Naive thymus-derived CD4-positive, alpha-beta T cell (primary cell): ENCODE results near the gene PMF1. TPM values are rescaled to one million over a fixed set of nuclear protein-coding genes. Genes with fewer than 3 reads are reported as not detected.

Experiments used
- ATAC-seq: fragments of 150-1000 bp; cut with Tn5 transposase; 2 replicates; pipeline ENCODE4 v1.10.0; 2021; ENCODE audit warnings: mild to moderate bottlenecking, moderate library complexity
- CTCF ChIA-PET: fragments of 350-600 bp; sonication (Branson Sonifier 250); formaldehyde crosslinking; loops from one replicate; lab custom pipeline; 2021; ENCODE audit warnings: antibody characterized with exemption; lab: Charles Lee
- POLR2A ChIA-PET: fragments of 350-600 bp; sonication (Branson Sonifier 250); formaldehyde crosslinking; loops from one replicate; lab custom pipeline; 2021; ENCODE audit warnings: antibody characterized with exemption, inconsistent platforms; lab: Charles Lee
- DNase-seq, 9 donors: peaks; one replicate each; pipeline versions ENCODE4 v3.0.0 to v3.0.0-alpha.2; 2020 to 2022; ENCODE audit warnings: mixed read lengths in 1 of 9
- H3K27ac ChIP-seq: one replicate; pipeline ENCODE4 v1.7.0; 2013; ENCODE audit warnings: mild to moderate bottlenecking, low read depth, low read length, moderate library complexity
- H3K27me3 ChIP-seq, 2 donors: one replicate each; pipeline ENCODE4 v1.7.0; 2013; ENCODE audit warnings: low read length in 2 of 2, mild to moderate bottlenecking in 2 of 2, moderate library complexity in 2 of 2; ENCODE audit not compliant: control insufficient read depth in 2 of 2, insufficient read depth in 2 of 2
- H3K36me3 ChIP-seq, 3 experiments: 1 replicate in 2 of 3; 2 replicates in 1 of 3; pipeline ENCODE4 v1.7.0; 2013; ENCODE audit warnings: low read length in 3 of 3, mild to moderate bottlenecking in 3 of 3, moderate library complexity in 1 of 3; ENCODE audit not compliant: insufficient read depth in 3 of 3, control insufficient read depth in 2 of 3
- H3K4me1 ChIP-seq, 2 donors: one replicate each; pipeline ENCODE4 v1.7.0; 2013; ENCODE audit warnings: low read length in 2 of 2, mild to moderate bottlenecking in 2 of 2, moderate library complexity in 1 of 2; ENCODE audit not compliant: control insufficient read depth in 2 of 2, insufficient read depth in 2 of 2
- H3K4me3 ChIP-seq: 2 replicates; pipeline ENCODE4 v1.7.0; 2013; ENCODE audit warnings: mild to moderate bottlenecking, low read length
- H3K9me3 ChIP-seq, 3 experiments: 1 replicate in 2 of 3; 2 replicates in 1 of 3; pipeline ENCODE4 v1.7.0; 2013; ENCODE audit warnings: low read length in 3 of 3; ENCODE audit not compliant: control insufficient read depth in 2 of 3
- H3K27ac Mint-ChIP-seq, 9 donors: one replicate each; pipeline ENCODE4 v1.8.0; 2020 to 2022; ENCODE audit warnings: mixed read lengths in 9 of 9, mild to moderate bottlenecking in 8 of 9, moderate library complexity in 5 of 9, inconsistent platforms in 2 of 9
- H3K27me3 Mint-ChIP-seq, 5 donors: one replicate each; pipeline ENCODE4 v1.8.0; 2021 to 2022; ENCODE audit warnings: mixed read lengths in 5 of 5, mild to moderate bottlenecking in 1 of 5
- H3K36me3 Mint-ChIP-seq, 5 donors: one replicate each; pipeline ENCODE4 v1.8.0; 2020 to 2022; ENCODE audit warnings: mixed read lengths in 5 of 5, mild to moderate bottlenecking in 3 of 5, inconsistent platforms in 1 of 5
- H3K4me1 Mint-ChIP-seq, 7 donors: one replicate each; pipeline ENCODE4 v1.8.0; 2020 to 2022; ENCODE audit warnings: mixed read lengths in 7 of 7, mild to moderate bottlenecking in 3 of 7, inconsistent platforms in 1 of 7
- H3K4me3 Mint-ChIP-seq, 10 donors: one replicate each; pipeline ENCODE4 v1.8.0; 2020 to 2022; ENCODE audit warnings: mild to moderate bottlenecking in 10 of 10, mixed read lengths in 10 of 10, moderate library complexity in 6 of 10, inconsistent platforms in 2 of 10
- H3K9me3 Mint-ChIP-seq, 11 donors: one replicate each; pipeline ENCODE4 v1.8.0; 2020 to 2022; ENCODE audit warnings: mixed read lengths in 11 of 11, mild to moderate bottlenecking in 4 of 11, inconsistent platforms in 1 of 11, moderate library complexity in 1 of 11
- intact Hi-C, 2 donors: fragments of 100-400 bp; cut with micrococcal nuclease; formaldehyde crosslinking; loops; one replicate each; pipeline ENCODE4 v1.15.1; 2023
- polyA plus RNA-seq, 2 donors: library from polyadenylated mRNA; unstranded; fragments of 300-500 nt; fragmentation: Illumina TruSeq; gene quantifications; one replicate each; pipeline ENCODE4 v1.2.3, GENCODE V29; 2021
- total RNA-seq, 6 experiments: library from RNA in 5 of 6; stranded (reverse) in 5 of 6; gene quantifications; 1 replicate in 5 of 6; 2 replicates in 1 of 6; pipeline ENCODE4 v1.2.3 and lab custom pipeline; 2021 to 2026

The PMF1 gene
- total and polyA plus RNA-seq, 7 experiments from 2014 or later = 42.2 to 81.2 (median 66.3) TPM

GRCh38 chr1:156244712-156245111 is 31.9 kb downstream of the PMF1 start:
- no peak for ATAC-seq
- peaks cover 0 to 6% (median 0%) of the 10 kb centered on the region in 5 donors for H3K27me3 Mint-ChIP-seq
- intact Hi-C loops = no loop called here

GRCh38 chr1:156245451-156246232 is 32.8 kb downstream of the PMF1 start:
- ChIA-PET CTCF (interaction anchor here (0.6 to 0.8 kb wide), 2 partner anchors 21 to 470 kb away, joined by 3 to 6 read pairs; no protein-coding TSS in a partner anchor), POLR2A (no interaction called here)

More at GRCh38 chr1:156244712-156245111, 31.9 kb downstream of the PMF1 start:
- Histone ChIP-seq H3K27ac (no peak overlapping the region), H3K36me3 (peaks cover 0 to 24% (median 3%) of the 10 kb centered on the region in 3 experiments), H3K27me3 (no peaks in the 10 kb centered on the region), H3K9me3 (no peaks in the 10 kb centered on the region), H3K4me1 (peaks cover 8 to 10% of the 10 kb centered on the region in 2 donors), H3K4me3 (no peak overlapping the region)
- DNase-seq = no peak
- ChIA-PET CTCF (no interaction called here), POLR2A (no interaction called here)
- H3K4me1 Mint-ChIP-seq = peaks cover 0 to 24% (median 18%) of the 10 kb centered on the region in 7 donors
- H3K4me3 Mint-ChIP-seq = peak overlapping the region; percentile 78 to 90 (median 86)
- no peaks in the 10 kb centered on the region for H3K9me3 Mint-ChIP-seq
- H3K36me3 Mint-ChIP-seq = peaks cover 0 to 11% (median 3%) of the 10 kb centered on the region in 5 donors
- H3K27ac Mint-ChIP-seq = peak overlapping the region in 4 of 9 donors; percentile 38 to 68 (median 60)

GRCh38 chr1:156246241-156246780 is 33.5 kb downstream of the PMF1 start:
- Mint-ChIP-seq H3K27me3 (peaks cover 0 to 6% (median 0%) of the 10 kb centered on the region in 5 donors), H3K9me3 (no peaks in the 10 kb centered on the region), H3K36me3 (peaks cover 0 to 4% (median 0%) of the 10 kb centered on the region in 5 donors), H3K27ac (peak overlapping the region in 3 of 9 donors; percentile 1 to 58 (median 56)), H3K4me3 (peak overlapping the region; percentile 7 to 87 (median 58)), H3K4me1 (peaks cover 0 to 24% (median 18%) of the 10 kb centered on the region in 7 donors)
- H3K4me1 ChIP-seq = peaks cover 8 to 10% of the 10 kb centered on the region in 2 donors
- no peaks in the 10 kb centered on the region for H3K27me3 ChIP-seq
- intact Hi-C loops = no loop called here
- ChIA-PET POLR2A (no interaction called here), CTCF (interaction anchor here (0.6 to 0.8 kb wide), 2 partner anchors 21 to 470 kb away, joined by 3 to 6 read pairs; no protein-coding TSS in a partner anchor)
- H3K27ac ChIP-seq = no peak overlapping the region
- H3K4me3 ChIP-seq = peak overlapping the region; percentile 55
- H3K9me3 ChIP-seq = no peaks in the 10 kb centered on the region
- DNase-seq (no peak), ATAC-seq (no peak)
- H3K36me3 ChIP-seq = peaks cover 0 to 27% (median 6%) of the 10 kb centered on the region in 3 experiments

More at GRCh38 chr1:156245451-156246232, 32.8 kb downstream of the PMF1 start:
- Histone ChIP-seq H3K36me3 (peaks cover 0 to 27% (median under 1%) of the 10 kb centered on the region in 3 experiments), H3K4me1 (peaks cover 8 to 10% of the 10 kb centered on the region in 2 donors), H3K27me3 (no peaks in the 10 kb centered on the region), H3K9me3 (no peaks in the 10 kb centered on the region), H3K4me3 (peak overlapping the region; percentile 55), H3K27ac (no peak overlapping the region)
- H3K4me1 Mint-ChIP-seq = peaks cover 0 to 24% (median 18%) of the 10 kb centered on the region in 7 donors
- no peaks in the 10 kb centered on the region for H3K9me3 Mint-ChIP-seq
- ATAC-seq = peak; percentile 67
- intact Hi-C loops = no loop called here
- H3K27ac Mint-ChIP-seq = peak overlapping the region; percentile 25 to 73 (median 56)
- peaks cover 0 to 5% (median 3%) of the 10 kb centered on the region in 5 donors for H3K36me3 Mint-ChIP-seq
- peak in 7 of 9 donors; percentile 26 to 45 (median 31) for DNase-seq
- H3K27me3 Mint-ChIP-seq = peaks cover 0 to 6% (median 0%) of the 10 kb centered on the region in 5 donors
- peak overlapping the region; percentile 78 to 90 (median 86) for H3K4me3 Mint-ChIP-seq

GRCh38 chr1:156246781-156247459 is 34.1 kb downstream of the PMF1 start:
- ChIA-PET POLR2A (no interaction called here), CTCF (interaction anchor here (1.0 kb wide), 1 partner anchor 21 kb away, joined by 3 read pairs; no protein-coding TSS in a partner anchor)
- ATAC-seq (no peak), DNase-seq (no peak)
- Histone ChIP-seq H3K9me3 (no peaks in the 10 kb centered on the region), H3K27me3 (no peaks in the 10 kb centered on the region), H3K27ac (no peak overlapping the region), H3K36me3 (peaks cover 0 to 31% (median 10%) of the 10 kb centered on the region in 3 experiments), H3K4me1 (peaks cover 8 to 10% of the 10 kb centered on the region in 2 donors), H3K4me3 (no peak overlapping the region)
- H3K36me3 Mint-ChIP-seq = peaks cover 0 to 4% (median 2%) of the 10 kb centered on the region in 5 donors
- H3K27me3 Mint-ChIP-seq = peaks cover 0 to 6% (median 0%) of the 10 kb centered on the region in 5 donors
- H3K4me1 Mint-ChIP-seq = peaks cover 0 to 24% (median 18%) of the 10 kb centered on the region in 7 donors
- H3K27ac Mint-ChIP-seq = no peak overlapping the region
- peak overlapping the region in 4 of 10 donors; percentile 38 to 87 (median 80) for H3K4me3 Mint-ChIP-seq
- intact Hi-C loops = no loop called here
- H3K9me3 Mint-ChIP-seq = no peaks in the 10 kb centered on the region

- H3K9me3 ChIP-seq = no peaks in the 10 kb centered on the region
- H3K4me3 ChIP-seq = no peak within 1 kb of the TSS
- Mint-ChIP-seq H3K36me3 (peaks cover 1 to 9% (median 7%) of the 10 kb centered on the region in 5 donors), H3K27me3 (peaks cover 0 to 6% (median 0%) of the 10 kb centered on the region in 5 donors), H3K27ac (peak within 1 kb of the TSS in 5 of 9 donors; percentile 10 to 65 (median 21)), H3K4me3 (peak within 1 kb of the TSS in 5 of 10 donors; percentile 16 to 51 (median 38)), H3K4me1 (peaks cover 0 to 25% (median 18%) of the 10 kb centered on the region in 7 donors), H3K9me3 (no peaks in the 10 kb centered on the region)
- peaks cover 8 to 10% of the 10 kb centered on the region in 2 donors for H3K4me1 ChIP-seq
- no peak for ATAC-seq
- CTCF ChIA-PET = interaction anchor here (1.0 kb wide), 1 partner anchor 22 kb away, joined by 3 read pairs; no protein-coding TSS in a partner anchor
- H3K27ac ChIP-seq = no peak within 1 kb of the TSS
- DNase-seq = no peak
- intact Hi-C loops = no loop called here
- no peaks in the 10 kb centered on the region for H3K27me3 ChIP-seq
- H3K36me3 ChIP-seq = peaks cover 0 to 39% (median 15%) of the 10 kb centered on the region in 3 experiments
- POLR2A ChIA-PET = interaction anchor here (0.6 kb wide), 1 partner anchor 40 kb away, joined by 3 read pairs; no protein-coding TSS in a partner anchor
These were observed 34.9 kb downstream of the PMF1 start, which contains the start of gene PAQR6 for GRCh38 chr1:156247460-156248322. Gene PAQR6, minus strand, starts transcription at chr1:156248056. Its CDS starts 1,325 bp downstream, at chr1:156246731.
